ENCODE measurements around the gene ARSG.
A peak's percentile ranks its signal among the peaks of the same experiment; 100 is the strongest.
"Not testable (repeated sequence)": the region's sequence is repeated elsewhere in the genome, so short reads cannot be mapped to it uniquely, and the experiment has no call there.

Gene ARSG

GRCh38 chr17:68398691-68399637 is 107.7 kb downstream of the ARSG start:
- Histone ChIP-seq H3K4me3 (no peak overlapping the region), H3K9me3 (no peaks in the 10 kb centered on the region), H3K27me3 (ENCODE audit: low read depth) (no peaks in the 10 kb centered on the region), H3K36me3 (replicated peaks) (no peaks in the 10 kb centered on the region), H3K4me1 (no peaks in the 10 kb centered on the region)
- in situ Hi-C loops (cut with MboI; ENCODE audit: low sequenced_read_pairs), result no loop called here
- peak; percentile 59 to 76 for DNase-seq (ENCODE audit: low spot score in 2 of 2)

- no peaks in the 10 kb centered on the region for H3K36me3 ChIP-seq (replicated peaks)
- H3K4me1 ChIP-seq, result no peaks in the 10 kb centered on the region
- H3K9me3 ChIP-seq, result no peaks in the 10 kb centered on the region
- H3K27me3 ChIP-seq (ENCODE audit: low read depth), result no peaks in the 10 kb centered on the region
- in situ Hi-C loops (cut with MboI; ENCODE audit: low sequenced_read_pairs), result no loop called here
- no peak for DNase-seq (ENCODE audit: low spot score in 2 of 2)
- H3K4me3 ChIP-seq, result no peak overlapping the region
Measured at GRCh38 chr17:68399638-68400403, 108.5 kb downstream of the ARSG start.

- in situ Hi-C loops (cut with MboI; ENCODE audit: low sequenced_read_pairs), result no loop called here
- no peak overlapping the region for H3K4me3 ChIP-seq
- no peaks in the 10 kb centered on the region for H3K4me1 ChIP-seq
- no peaks in the 10 kb centered on the region for H3K9me3 ChIP-seq
- no peak for DNase-seq (ENCODE audit: low spot score in 2 of 2)
- no peaks in the 10 kb centered on the region for H3K36me3 ChIP-seq (replicated peaks)
- no peaks in the 10 kb centered on the region for H3K27me3 ChIP-seq (ENCODE audit: low read depth)
Measured at GRCh38 chr17:68400404-68400735, 109.1 kb downstream of the ARSG start.

GRCh38 chr17:68401288-68401687 is 110.0 kb downstream of the ARSG start:
- in situ Hi-C loops (cut with MboI; ENCODE audit: low sequenced_read_pairs), result no loop called here
- Histone ChIP-seq H3K4me1 (no peaks in the 10 kb centered on the region), H3K27me3 (ENCODE audit: low read depth) (no peaks in the 10 kb centered on the region), H3K9me3 (no peaks in the 10 kb centered on the region), H3K36me3 (replicated peaks) (no peaks in the 10 kb centered on the region), H3K4me3 (no peak overlapping the region)
- no peak for DNase-seq (ENCODE audit: low spot score in 2 of 2)

- Histone ChIP-seq H3K27me3 (ENCODE audit: low read depth) (no peaks in the 10 kb centered on the region), H3K4me1 (no peaks in the 10 kb centered on the region), H3K9me3 (no peaks in the 10 kb centered on the region), H3K4me3 (no peak overlapping the region), H3K36me3 (replicated peaks) (no peaks in the 10 kb centered on the region)
- no peak for DNase-seq (ENCODE audit: low spot score in 2 of 2)
- in situ Hi-C loops (cut with MboI; ENCODE audit: low sequenced_read_pairs), result no loop called here
Measured at GRCh38 chr17:68403122-68403521, 111.8 kb downstream of the ARSG start.

GRCh38 chr17:68403837-68404236 is 112.5 kb downstream of the ARSG start:
- H3K4me1 ChIP-seq; H3K9me3 ChIP-seq; DNase-seq (ENCODE audit: low spot score in 2 of 2); H3K4me3 ChIP-seq; H3K27me3 ChIP-seq (ENCODE audit: low read depth); in situ Hi-C loops (cut with MboI; ENCODE audit: low sequenced_read_pairs); H3K36me3 ChIP-seq (replicated peaks): not testable (repeated sequence)

- DNase-seq (ENCODE audit: low spot score in 2 of 2); H3K36me3 ChIP-seq (replicated peaks); in situ Hi-C loops (cut with MboI; ENCODE audit: low sequenced_read_pairs); H3K4me1 ChIP-seq; H3K27me3 ChIP-seq (ENCODE audit: low read depth); H3K9me3 ChIP-seq; H3K4me3 ChIP-seq: not testable (repeated sequence)
Measured at GRCh38 chr17:68407656-68408055, 116.4 kb downstream of the ARSG start.

- peak overlapping the region; percentile 52 for H3K4me3 ChIP-seq
- H3K4me1 ChIP-seq; H3K36me3 ChIP-seq (replicated peaks); H3K9me3 ChIP-seq; H3K27me3 ChIP-seq (ENCODE audit: low read depth); in situ Hi-C loops (cut with MboI; ENCODE audit: low sequenced_read_pairs): not testable (repeated sequence)
- peak in 1 of 2 experiments; percentile 76 for DNase-seq (ENCODE audit: low spot score in 2 of 2)
Measured at GRCh38 chr17:68413597-68414560, 122.6 kb downstream of the ARSG start.

GRCh38 chr17:68414901-68415300 is 123.6 kb downstream of the ARSG start:
- H3K9me3 ChIP-seq; DNase-seq (ENCODE audit: low spot score in 2 of 2); in situ Hi-C loops (cut with MboI; ENCODE audit: low sequenced_read_pairs); H3K4me1 ChIP-seq; H3K27me3 ChIP-seq (ENCODE audit: low read depth); H3K4me3 ChIP-seq; H3K36me3 ChIP-seq (replicated peaks): not testable (repeated sequence)

- no peaks in the 10 kb centered on the region for H3K9me3 ChIP-seq
- H3K4me3 ChIP-seq, result no peak overlapping the region
- no peaks in the 10 kb centered on the region for H3K36me3 ChIP-seq (replicated peaks)
- in situ Hi-C loops (cut with MboI; ENCODE audit: low sequenced_read_pairs), result no loop called here
- H3K4me1 ChIP-seq, result no peaks in the 10 kb centered on the region
- no peaks in the 10 kb centered on the region for H3K27me3 ChIP-seq (ENCODE audit: low read depth)
- DNase-seq (ENCODE audit: low spot score in 2 of 2), result no peak
Measured at GRCh38 chr17:68417317-68417716, 126.0 kb downstream of the ARSG start.

- H3K27me3 ChIP-seq (ENCODE audit: low read depth), result no peaks in the 10 kb centered on the region
- H3K9me3 ChIP-seq, result no peaks in the 10 kb centered on the region
- no peak overlapping the region for H3K4me3 ChIP-seq
- in situ Hi-C loops (cut with MboI; ENCODE audit: low sequenced_read_pairs), result no loop called here
- DNase-seq (ENCODE audit: low spot score in 2 of 2), result no peak
- H3K36me3 ChIP-seq (replicated peaks), result no peaks in the 10 kb centered on the region
- H3K4me1 ChIP-seq, result no peaks in the 10 kb centered on the region
Measured at GRCh38 chr17:68418876-68419275, 127.6 kb downstream of the ARSG start.

GRCh38 chr17:68420065-68420464 is 128.8 kb downstream of the ARSG start:
- in situ Hi-C loops (cut with MboI; ENCODE audit: low sequenced_read_pairs), result no loop called here
- no peaks in the 10 kb centered on the region for H3K36me3 ChIP-seq (replicated peaks)
- H3K4me1 ChIP-seq, result no peaks in the 10 kb centered on the region
- no peak overlapping the region for H3K4me3 ChIP-seq
- no peaks in the 10 kb centered on the region for H3K27me3 ChIP-seq (ENCODE audit: low read depth)
- DNase-seq (ENCODE audit: low spot score in 2 of 2), result no peak
- no peaks in the 10 kb centered on the region for H3K9me3 ChIP-seq

- H3K4me1 ChIP-seq, result no peaks in the 10 kb centered on the region
- in situ Hi-C loops (cut with MboI; ENCODE audit: low sequenced_read_pairs), result no loop called here
- no peak overlapping the region for H3K4me3 ChIP-seq
- H3K27me3 ChIP-seq (ENCODE audit: low read depth), result no peaks in the 10 kb centered on the region
- no peaks in the 10 kb centered on the region for H3K9me3 ChIP-seq
- no peaks in the 10 kb centered on the region for H3K36me3 ChIP-seq (replicated peaks)
- no peak for DNase-seq (ENCODE audit: low spot score in 2 of 2)
Measured at GRCh38 chr17:68421486-68421885, 130.2 kb downstream of the ARSG start.

Measured in HAP-1 (cell line).